ENCODE measurements around the gene ASB7. TPM values are rescaled to one million over a fixed set of nuclear protein-coding genes. Genes with fewer than 3 reads are reported as not detected.
"Not testable (repeated sequence)": the region's sequence is repeated elsewhere in the genome, so short reads cannot be mapped to it uniquely, and the experiment has no call there.

ASB7 gene
- total RNA-seq, 4 donors from 2014 or later = 11.4 to 12.7 (median 12.1) TPM

DNA sequence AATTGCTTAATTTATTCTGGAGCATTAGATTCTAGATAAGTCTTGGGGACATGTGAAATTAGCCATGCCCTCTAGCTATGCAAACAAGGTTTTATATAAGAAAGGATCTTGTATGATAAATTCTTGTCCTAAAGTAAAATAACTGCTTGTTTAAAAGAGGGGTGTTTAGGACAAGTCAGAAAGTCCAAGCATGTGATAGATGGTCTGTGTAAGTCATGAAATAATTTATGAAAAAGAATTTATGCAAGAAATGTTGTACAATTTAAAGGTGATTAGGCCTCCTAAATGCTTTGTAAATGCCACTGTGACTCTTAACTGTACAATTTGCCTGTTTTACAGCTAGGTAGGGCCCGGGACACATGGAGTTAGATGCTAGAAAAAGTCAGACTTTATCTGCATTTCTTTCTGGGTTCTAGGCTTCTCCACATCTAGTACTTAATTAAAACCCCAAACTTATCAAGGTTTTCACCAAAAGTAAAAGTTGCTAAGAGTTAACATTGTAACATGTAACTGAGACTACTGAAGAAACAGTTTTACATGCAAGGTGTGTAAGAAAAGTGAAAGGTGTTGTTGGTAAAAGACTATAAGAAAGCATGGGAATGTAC lies 13.6 kb upstream of the ASB7 start:
- no peak for DNase-seq (ENCODE audit: low spot score in 2 of 2)
- TF ChIP-seq EP300 (IDR thresholded peaks at IDR 0.05) (no peak), POLR2A (IDR thresholded peaks at IDR 0.05) (no peak)
- TF ChIP-seq, protein P1, sequence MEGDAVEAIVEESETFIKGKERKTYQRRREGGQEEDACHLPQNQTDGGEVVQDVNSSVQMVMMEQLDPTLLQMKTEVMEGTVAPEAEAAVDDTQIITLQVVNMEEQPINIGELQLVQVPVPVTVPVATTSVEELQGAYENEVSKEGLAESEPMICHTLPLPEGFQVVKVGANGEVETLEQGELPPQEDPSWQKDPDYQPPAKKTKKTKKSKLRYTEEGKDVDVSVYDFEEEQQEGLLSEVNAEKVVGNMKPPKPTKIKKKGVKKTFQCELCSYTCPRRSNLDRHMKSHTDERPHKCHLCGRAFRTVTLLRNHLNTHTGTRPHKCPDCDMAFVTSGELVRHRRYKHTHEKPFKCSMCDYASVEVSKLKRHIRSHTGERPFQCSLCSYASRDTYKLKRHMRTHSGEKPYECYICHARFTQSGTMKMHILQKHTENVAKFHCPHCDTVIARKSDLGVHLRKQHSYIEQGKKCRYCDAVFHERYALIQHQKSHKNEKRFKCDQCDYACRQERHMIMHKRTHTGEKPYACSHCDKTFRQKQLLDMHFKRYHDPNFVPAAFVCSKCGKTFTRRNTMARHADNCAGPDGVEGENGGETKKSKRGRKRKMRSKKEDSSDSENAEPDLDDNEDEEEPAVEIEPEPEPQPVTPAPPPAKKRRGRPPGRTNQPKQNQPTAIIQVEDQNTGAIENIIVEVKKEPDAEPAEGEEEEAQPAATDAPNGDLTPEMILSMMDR (IDR thresholded peaks at IDR 0.05) = no peak
- 94 to 100% methylated on average over 1 of the region's 1 CpG for WGBS, 2 donors
- H3K27ac ChIP-seq = no peak overlapping the region
- H3K9me3 ChIP-seq = peaks cover 0 to 11% (median 0%) of the 10 kb centered on the region in 4 donors
- no peak overlapping the region for H3K4me3 ChIP-seq
- peaks cover 0 to 10% (median 0%) of the 10 kb centered on the region in 3 donors for H3K36me3 ChIP-seq
- H3K27me3 ChIP-seq = no peaks in the 10 kb centered on the region
- H3K4me1 ChIP-seq = peaks cover 0 to 5% (median 0%) of the 10 kb centered on the region in 4 donors

DNA sequence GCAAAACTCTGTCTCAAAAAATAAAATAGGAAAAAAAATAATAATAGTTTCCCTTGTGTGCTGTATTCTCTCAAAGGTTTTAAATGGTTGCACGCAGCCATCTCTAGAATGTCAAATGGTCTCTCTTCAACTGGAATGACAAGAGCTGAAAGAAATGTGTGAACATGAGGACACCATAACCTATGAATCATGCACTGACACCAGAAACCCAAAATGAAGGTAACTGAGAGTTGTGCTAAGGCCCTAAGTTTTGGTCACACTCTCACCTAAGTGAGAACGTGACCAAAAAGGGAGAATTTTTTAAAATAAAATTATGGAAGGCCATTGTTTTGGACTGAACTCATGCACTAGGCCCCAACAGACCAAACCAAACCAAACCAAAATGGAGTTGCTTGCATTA lies 11.2 kb upstream of the ASB7 start:
- H3K9me3 ChIP-seq = peaks cover 0 to 11% (median 0%) of the 10 kb centered on the region in 4 donors
- not testable (repeated sequence) for H3K4me3 ChIP-seq; H3K36me3 ChIP-seq; H3K4me1 ChIP-seq; H3K27me3 ChIP-seq; DNase-seq (ENCODE audit: low spot score in 2 of 2); H3K27ac ChIP-seq
- WGBS, 2 donors = 95 to 96% methylated on average over 2 of the region's 2 CpGs

DNA sequence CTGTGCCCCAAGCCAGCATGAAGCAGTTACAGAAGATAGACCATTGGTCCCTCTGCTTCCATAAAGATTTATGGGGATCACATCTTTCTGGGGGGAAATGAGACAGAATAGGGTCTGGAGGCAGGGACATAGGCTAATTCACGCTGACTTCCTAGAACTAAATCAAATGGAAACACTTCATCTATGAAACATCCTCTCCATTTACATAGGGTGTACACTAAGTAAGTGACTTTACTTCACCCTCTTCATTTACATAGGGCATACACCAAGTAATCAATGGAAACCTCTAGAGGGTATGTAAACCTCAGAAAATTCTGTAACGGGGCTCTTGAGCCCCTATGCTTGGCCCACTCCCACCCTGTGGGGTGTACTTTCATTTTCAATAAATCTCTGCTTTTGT lies 10.6 kb upstream of the ASB7 start:
- Histone ChIP-seq H3K36me3 (no peaks in the 10 kb centered on the region), H3K27me3 (no peaks in the 10 kb centered on the region), H3K4me3 (no peak overlapping the region), H3K27ac (no peak overlapping the region), H3K4me1 (peaks cover 0 to 5% (median 0%) of the 10 kb centered on the region in 4 donors), H3K9me3 (peaks cover 0 to 11% (median 0%) of the 10 kb centered on the region in 4 donors)
- 50 to 63% methylated on average over 2 of the region's 2 CpGs for WGBS, 2 donors
- TF ChIP-seq POLR2A (IDR thresholded peaks at IDR 0.05) = no peak
- DNase-seq (ENCODE audit: low spot score in 2 of 2) = no peak

DNA sequence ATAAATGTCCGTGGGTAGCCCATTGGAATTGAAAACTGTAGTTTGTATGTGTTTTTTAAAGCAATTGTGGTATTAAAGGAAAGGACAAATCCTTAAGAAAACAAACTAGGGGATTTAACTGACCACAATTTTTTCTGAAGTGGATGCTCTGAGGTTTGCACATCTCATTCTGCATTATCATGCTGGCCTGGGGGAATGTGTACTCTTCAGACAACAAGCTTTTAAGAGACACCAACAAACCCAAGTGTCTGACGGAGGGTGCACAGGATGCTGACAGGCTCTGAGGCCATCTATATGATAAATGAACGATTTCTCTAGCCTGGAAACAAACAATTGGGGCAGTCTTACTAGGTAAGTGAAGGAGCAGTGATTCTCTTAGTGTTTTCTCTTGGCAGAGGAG lies 9.5 kb upstream of the ASB7 start:
- H3K27me3 ChIP-seq = no peaks in the 10 kb centered on the region
- no peaks in the 10 kb centered on the region for H3K36me3 ChIP-seq
- no peak for TF ChIP-seq EP300 (IDR thresholded peaks at IDR 0.05)
- H3K4me1 ChIP-seq = peaks cover 0 to 5% (median 0%) of the 10 kb centered on the region in 4 donors
- WGBS, 2 donors = 77 to 79% methylated on average over 3 of the region's 3 CpGs
- no peak overlapping the region for H3K27ac ChIP-seq
- no peak overlapping the region for H3K4me3 ChIP-seq
- H3K9me3 ChIP-seq = peaks cover 0 to 10% (median 0%) of the 10 kb centered on the region in 4 donors
- DNase-seq (ENCODE audit: low spot score in 2 of 2) = no peak

DNA sequence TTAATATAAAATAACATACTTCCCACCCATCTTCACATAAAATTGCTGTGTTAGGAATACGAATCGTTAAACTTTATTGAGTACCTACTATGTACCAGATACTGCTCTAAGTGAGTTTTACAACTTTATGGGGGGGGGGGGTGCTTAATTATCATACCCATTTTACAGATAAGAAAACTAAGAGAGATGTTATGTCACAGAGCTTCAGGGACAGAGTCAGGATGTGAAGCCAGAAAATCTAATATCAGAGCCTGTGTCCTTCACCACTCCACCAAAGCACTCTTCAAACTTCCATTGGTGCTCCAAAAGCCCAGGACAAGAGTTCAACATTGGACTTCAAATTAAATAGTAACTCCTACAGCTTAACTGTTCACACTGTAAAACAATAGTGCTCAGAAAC lies 9.0 kb upstream of the ASB7 start:
- TF ChIP-seq, protein P1 (IDR thresholded peaks at IDR 0.05) = no peak
- TF ChIP-seq EP300 (IDR thresholded peaks at IDR 0.05) = no peak
- TF ChIP-seq POLR2A (IDR thresholded peaks at IDR 0.05) = no peak
- WGBS, 2 donors = 94 to 96% methylated on average over 2 of the region's 2 CpGs
- no peak for DNase-seq (ENCODE audit: low spot score in 2 of 2)
- Histone ChIP-seq H3K4me3 (no peak overlapping the region), H3K9me3 (peaks cover 0 to 7% (median 0%) of the 10 kb centered on the region in 4 donors), H3K36me3 (no peaks in the 10 kb centered on the region), H3K27me3 (no peaks in the 10 kb centered on the region), H3K27ac (no peak overlapping the region), H3K4me1 (peaks cover 0 to 6% (median 0%) of the 10 kb centered on the region in 4 donors)

DNA sequence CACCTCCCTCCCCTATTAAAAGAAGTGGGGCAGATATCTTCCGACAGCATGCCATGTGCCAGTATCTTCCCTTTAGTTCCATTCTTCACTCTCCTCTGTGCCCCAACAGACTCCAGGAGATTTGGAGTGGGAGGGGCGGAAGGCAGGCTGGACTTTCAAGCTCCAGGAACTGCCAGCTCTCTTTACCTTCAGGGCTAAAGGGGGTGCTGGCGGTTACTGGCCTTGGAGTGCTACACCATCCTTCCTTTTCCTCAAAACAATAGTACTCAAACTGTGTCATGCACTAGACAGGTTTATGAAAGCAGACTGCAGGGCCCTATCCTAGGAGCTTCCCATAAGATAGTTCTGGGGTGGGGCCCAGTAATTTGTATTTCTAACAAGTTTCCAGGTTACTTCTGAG lies 6.4 kb upstream of the ASB7 start:
- no peaks in the 10 kb centered on the region for H3K9me3 ChIP-seq
- TF ChIP-seq POLR2A (IDR thresholded peaks at IDR 0.05) = no peak
- TF ChIP-seq, protein P1 (IDR thresholded peaks at IDR 0.05) = no peak
- no peak for TF ChIP-seq EP300 (IDR thresholded peaks at IDR 0.05)
- H3K36me3 ChIP-seq = no peaks in the 10 kb centered on the region
- no peak for DNase-seq (ENCODE audit: low spot score in 2 of 2)
- no peak overlapping the region for H3K27ac ChIP-seq
- 92 to 97% methylated on average over 3 of the region's 3 CpGs for WGBS, 2 donors
- peaks cover 0 to 29% (median 4%) of the 10 kb centered on the region in 4 donors for H3K4me1 ChIP-seq
- no peaks in the 10 kb centered on the region for H3K27me3 ChIP-seq
- H3K4me3 ChIP-seq = no peak overlapping the region
